Stomach (tissue), 4 donors: Measurements from ENCODE around the gene UBE2N.

Experiments
- CTCF ChIP-seq, 7 experiments: fragments of 450-650 bp in 4 of 7; fragments of 200-600 bp in 3 of 7; sonication (generic) in 3 of 7; IDR thresholded peaks; one replicate each; pipeline ENCODE4 v1.5.1; 2016 to 2019; ENCODE audit warnings: antibody characterized with exemption in 7 of 7, control low read depth in 2 of 7, mild to moderate bottlenecking in 1 of 7
- EP300 ChIP-seq: sonication (generic); formaldehyde crosslinking; IDR thresholded peaks from one replicate; pipeline ENCODE4 v1.6.1; 2017; ENCODE audit warnings: antibody characterized with exemption
- POLR2A ChIP-seq, 4 donors: fragments of 450-650 bp; IDR thresholded peaks; one replicate each; pipeline ENCODE4 v1.6.1; 2016; ENCODE audit warnings: antibody characterized with exemption in 4 of 4, control low read depth in 2 of 4, mild to moderate bottlenecking in 1 of 4, moderate library complexity in 1 of 4
- POLR2AphosphoS5 ChIP-seq, 3 donors: sonication (generic); formaldehyde crosslinking; IDR thresholded peaks; one replicate each; pipeline ENCODE4 v1.6.1; 2016; ENCODE audit warnings: antibody characterized with exemption in 3 of 3

GRCh38 chr12:93483151-93483807 is 41.5 kb upstream of the UBE2N start:
- TF ChIP-seq POLR2A (IDR thresholded peaks at IDR 0.05) (no peak), POLR2AphosphoS5 (IDR thresholded peaks at IDR 0.05) (no peak), CTCF (IDR thresholded peaks at IDR 0.05) (no peak), EP300 (no peak)
